ENCODE measurements around the gene MYO1B. TPM values are rescaled to one million over a fixed set of nuclear protein-coding genes. Genes with fewer than 3 reads are reported as not detected.

MYO1B gene
- total RNA-seq, 4 donors from 2014 or later, result 16.9 to 43.8 (median 32.9) TPM

DNA sequence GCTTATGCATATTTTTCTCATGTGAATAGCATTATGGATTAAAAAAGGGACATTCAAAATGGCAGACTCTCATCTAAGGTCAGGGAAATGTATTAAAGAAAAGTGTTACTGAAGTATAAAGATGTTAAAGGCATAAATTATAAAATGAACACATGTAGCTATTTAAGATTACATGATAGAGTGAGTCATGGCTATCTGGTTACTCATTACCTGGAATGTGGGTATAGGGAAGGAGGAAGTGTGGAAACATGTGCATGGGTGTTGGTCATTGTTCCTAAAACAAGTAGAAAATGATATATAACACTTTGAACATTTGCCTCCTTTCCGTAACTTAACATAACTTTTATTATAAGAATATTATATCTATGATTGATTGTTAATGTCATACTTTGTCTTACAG lies 66.4 kb downstream of the MYO1B start:
- H3K27ac ChIP-seq, result no peak overlapping the region
- no peaks in the 10 kb centered on the region for H3K27me3 ChIP-seq
- no peaks in the 10 kb centered on the region for H3K4me1 ChIP-seq
- DNase-seq, result no peak
- no peak overlapping the region for H3K4me3 ChIP-seq (replicated peaks in 1 of 3)
- intact Hi-C loops (cut with DNase I), result no loop called here
- TF ChIP-seq, protein P1, sequence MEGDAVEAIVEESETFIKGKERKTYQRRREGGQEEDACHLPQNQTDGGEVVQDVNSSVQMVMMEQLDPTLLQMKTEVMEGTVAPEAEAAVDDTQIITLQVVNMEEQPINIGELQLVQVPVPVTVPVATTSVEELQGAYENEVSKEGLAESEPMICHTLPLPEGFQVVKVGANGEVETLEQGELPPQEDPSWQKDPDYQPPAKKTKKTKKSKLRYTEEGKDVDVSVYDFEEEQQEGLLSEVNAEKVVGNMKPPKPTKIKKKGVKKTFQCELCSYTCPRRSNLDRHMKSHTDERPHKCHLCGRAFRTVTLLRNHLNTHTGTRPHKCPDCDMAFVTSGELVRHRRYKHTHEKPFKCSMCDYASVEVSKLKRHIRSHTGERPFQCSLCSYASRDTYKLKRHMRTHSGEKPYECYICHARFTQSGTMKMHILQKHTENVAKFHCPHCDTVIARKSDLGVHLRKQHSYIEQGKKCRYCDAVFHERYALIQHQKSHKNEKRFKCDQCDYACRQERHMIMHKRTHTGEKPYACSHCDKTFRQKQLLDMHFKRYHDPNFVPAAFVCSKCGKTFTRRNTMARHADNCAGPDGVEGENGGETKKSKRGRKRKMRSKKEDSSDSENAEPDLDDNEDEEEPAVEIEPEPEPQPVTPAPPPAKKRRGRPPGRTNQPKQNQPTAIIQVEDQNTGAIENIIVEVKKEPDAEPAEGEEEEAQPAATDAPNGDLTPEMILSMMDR (IDR thresholded peaks at IDR 0.05), result no peak
- no peak for TF ChIP-seq POLR2A (IDR thresholded peaks at IDR 0.05)
- no peaks in the 10 kb centered on the region for H3K36me3 ChIP-seq
- 94 to 99% methylated on average over 1 of the region's 1 CpG for WGBS, 2 donors
- no peaks in the 10 kb centered on the region for H3K9me3 ChIP-seq

- TF ChIP-seq POLR2A (IDR thresholded peaks at IDR 0.05), result no peak
- TF ChIP-seq, protein P1 (IDR thresholded peaks at IDR 0.05), result no peak
- 96% methylated on average over 3 of the region's 3 CpGs for WGBS, 2 donors
- intact Hi-C loops (cut with DNase I), result no loop called here
- no peaks in the 10 kb centered on the region for H3K9me3 ChIP-seq
- H3K4me1 ChIP-seq, result no peaks in the 10 kb centered on the region
- H3K36me3 ChIP-seq, result no peaks in the 10 kb centered on the region
- no peak overlapping the region for H3K27ac ChIP-seq
- no peak overlapping the region for H3K4me3 ChIP-seq (replicated peaks in 1 of 3)
- no peaks in the 10 kb centered on the region for H3K27me3 ChIP-seq
- DNase-seq, result no peak
These were observed 67.0 kb downstream of the MYO1B start for GRCh38 chr2:191312163-191312562.

GRCh38 chr2:191312662-191313061 lies 67.5 kb downstream of the MYO1B start:
- 73 to 82% methylated on average over 1 of the region's 1 CpG for WGBS, 2 donors
- Histone ChIP-seq H3K27ac (no peak overlapping the region), H3K4me1 (no peaks in the 10 kb centered on the region), H3K27me3 (no peaks in the 10 kb centered on the region), H3K9me3 (no peaks in the 10 kb centered on the region), H3K4me3 (replicated peaks in 1 of 3) (no peak overlapping the region), H3K36me3 (no peaks in the 10 kb centered on the region)
- TF ChIP-seq, protein P1 (IDR thresholded peaks at IDR 0.05), result no peak
- TF ChIP-seq POLR2A (IDR thresholded peaks at IDR 0.05), result no peak
- intact Hi-C loops (cut with DNase I), result no loop called here
- no peak for DNase-seq

GRCh38 chr2:191314697-191315364 lies 69.6 kb downstream of the MYO1B start:
- Histone ChIP-seq H3K4me3 (replicated peaks in 1 of 3) (no peak overlapping the region), H3K9me3 (no peaks in the 10 kb centered on the region), H3K27ac (no peak overlapping the region), H3K27me3 (no peaks in the 10 kb centered on the region), H3K4me1 (peaks cover 5 to 11% of the 10 kb centered on the region in 2 donors), H3K36me3 (no peaks in the 10 kb centered on the region)
- intact Hi-C loops (cut with DNase I), result no loop called here
- DNase-seq, result no peak
- TF ChIP-seq POLR2A (IDR thresholded peaks at IDR 0.05), result no peak
- TF ChIP-seq, protein P1 (IDR thresholded peaks at IDR 0.05), result no peak
- WGBS, 2 donors, result 95 to 97% methylated on average over 6 of the region's 6 CpGs

DNA sequence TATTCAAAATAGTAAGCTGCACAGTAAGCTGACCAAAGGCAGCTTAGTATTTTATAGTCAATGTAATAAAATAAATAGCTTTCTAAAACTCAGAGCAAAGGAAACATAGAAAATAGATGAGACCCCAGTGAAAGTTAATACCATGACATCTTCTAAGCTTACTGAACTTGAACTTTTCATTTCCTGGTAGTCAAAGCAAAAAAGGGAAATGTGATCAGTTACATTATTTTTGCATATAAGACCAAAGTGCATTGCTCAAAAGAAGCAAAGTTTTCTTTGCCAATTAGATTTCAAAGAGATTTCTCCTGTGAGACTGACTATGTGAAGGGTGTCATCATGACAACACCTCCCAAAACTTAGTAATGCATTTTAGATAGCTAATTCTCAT lies 70.2 kb downstream of the MYO1B start:
- Histone ChIP-seq H3K27me3 (no peaks in the 10 kb centered on the region), H3K4me1 (peaks cover 5 to 11% of the 10 kb centered on the region in 2 donors), H3K4me3 (replicated peaks in 1 of 3) (no peak overlapping the region), H3K36me3 (no peaks in the 10 kb centered on the region), H3K9me3 (no peaks in the 10 kb centered on the region), H3K27ac (no peak overlapping the region)
- TF ChIP-seq, protein P1 (IDR thresholded peaks at IDR 0.05), result no peak
- TF ChIP-seq POLR2A (IDR thresholded peaks at IDR 0.05), result no peak
- DNase-seq, result no peak
- intact Hi-C loops (cut with DNase I), result no loop called here
